DOHH2 (cell line): Measurements from ENCODE around the gene SERPINC1.

ENCODE experiments used
- CTCF ChIP-seq: fragments of 200-600 bp; sonication (generic); IDR thresholded peaks from one replicate; pipeline ENCODE4 v1.5.1; 2014; ENCODE audit warnings: antibody characterized with exemption, mild to moderate bottlenecking, low read depth, low read length; ENCODE audit not compliant: poor library complexity, severe bottlenecking
- EZH2phosphoT487 ChIP-seq: fragments of 200-600 bp; sonication (generic); IDR thresholded peaks from 2 replicates; pipeline ENCODE4 v1.6.1; 2017; ENCODE audit warnings: borderline replicate concordance, mild to moderate bottlenecking, antibody characterized with exemption, low read length, moderate library complexity, mixed read lengths

GRCh38 chr1:173900427-173900826, 16.7 kb downstream of the SERPINC1 start:
- TF ChIP-seq CTCF (no peak), EZH2phosphoT487 (no peak)
